Measurements from ENCODE around the gene YY1. TPM values are rescaled to one million over a fixed set of nuclear protein-coding genes. Genes with fewer than 3 reads are reported as not detected.

Gene YY1
- total and polyA plus RNA-seq, 7 donors: 26.7 to 61.5 (median 53.9) TPM

GRCh38 chr14:100298551-100299237 is 59.8 kb downstream of the YY1 start:
- TF ChIP-seq EP300 (IDR thresholded peaks at IDR 0.05) (no peak), POLR2AphosphoS5 (IDR thresholded peaks at IDR 0.05) (no peak), CTCF (IDR thresholded peaks at IDR 0.05) (no peak), POLR2A (IDR thresholded peaks at IDR 0.05) (no peak)
- no peaks in the 10 kb centered on the region for H3K36me3 ChIP-seq
- H3K4me3 ChIP-seq: no peak overlapping the region
- DNase-seq: peak; percentile 65
- H3K9me3 ChIP-seq: no peaks in the 10 kb centered on the region
- peaks cover 0 to 40% (median 35%) of the 10 kb centered on the region in 4 donors for H3K4me1 ChIP-seq
- WGBS, 2 donors: 92% methylated on average over 14 of the region's 14 CpGs
- intact Hi-C loops (cut with DNase I): no loop called here
- peak overlapping the region; percentile 64 to 88 (median 86) for H3K27ac ChIP-seq
- no peaks in the 10 kb centered on the region for H3K27me3 ChIP-seq

- WGBS, 2 donors: 96% methylated on average over 6 of the region's 6 CpGs
- H3K9me3 ChIP-seq: no peaks in the 10 kb centered on the region
- TF ChIP-seq POLR2A (IDR thresholded peaks at IDR 0.05) (no peak), CTCF (IDR thresholded peaks at IDR 0.05) (no peak), POLR2AphosphoS5 (IDR thresholded peaks at IDR 0.05) (no peak), EP300 (IDR thresholded peaks at IDR 0.05) (no peak)
- no peaks in the 10 kb centered on the region for H3K27me3 ChIP-seq
- H3K4me3 ChIP-seq: no peak overlapping the region
- intact Hi-C loops (cut with DNase I): no loop called here
- H3K4me1 ChIP-seq: peaks cover 0 to 42% (median 34%) of the 10 kb centered on the region in 4 donors
- peak overlapping the region in 2 of 4 donors; percentile 19 to 30 for H3K27ac ChIP-seq
- peak; percentile 59 for DNase-seq
- no peaks in the 10 kb centered on the region for H3K36me3 ChIP-seq
Observed at GRCh38 chr14:100299238-100299560, 60.3 kb downstream of the YY1 start.

- H3K9me3 ChIP-seq: no peaks in the 10 kb centered on the region
- no peak overlapping the region for H3K27ac ChIP-seq
- no peaks in the 10 kb centered on the region for H3K36me3 ChIP-seq
- no peak for DNase-seq
- TF ChIP-seq CTCF (IDR thresholded peaks at IDR 0.05) (no peak), POLR2AphosphoS5 (IDR thresholded peaks at IDR 0.05) (no peak), POLR2A (IDR thresholded peaks at IDR 0.05) (no peak), EP300 (IDR thresholded peaks at IDR 0.05) (no peak)
- WGBS, 2 donors: 37 to 45% methylated on average over 2 of the region's 2 CpGs
- intact Hi-C loops (cut with DNase I): no loop called here
- H3K27me3 ChIP-seq: no peaks in the 10 kb centered on the region
- H3K4me3 ChIP-seq: no peak overlapping the region
- H3K4me1 ChIP-seq: peaks cover 0 to 47% (median 42%) of the 10 kb centered on the region in 4 donors
Observed at GRCh38 chr14:100302616-100303015, 63.7 kb downstream of the YY1 start.

GRCh38 chr14:100303179-100303578 is 64.2 kb downstream of the YY1 start:
- intact Hi-C loops (cut with DNase I): no loop called here
- DNase-seq: no peak
- Histone ChIP-seq H3K27me3 (no peaks in the 10 kb centered on the region), H3K27ac (peak overlapping the region in 1 of 4 donors; percentile 41), H3K4me1 (peaks cover 0 to 45% (median 41%) of the 10 kb centered on the region in 4 donors), H3K36me3 (no peaks in the 10 kb centered on the region), H3K9me3 (no peaks in the 10 kb centered on the region), H3K4me3 (no peak overlapping the region)
- WGBS, 2 donors: 63% methylated on average over 8 of the region's 8 CpGs
- TF ChIP-seq CTCF (IDR thresholded peaks at IDR 0.05) (peak in 3 of 4 experiments; percentile 15 to 43 (median 42)), POLR2A (IDR thresholded peaks at IDR 0.05) (no peak)

GRCh38 chr14:100303925-100304324 is 65.0 kb downstream of the YY1 start:
- Histone ChIP-seq H3K36me3 (no peaks in the 10 kb centered on the region), H3K4me3 (no peak overlapping the region), H3K27me3 (no peaks in the 10 kb centered on the region), H3K27ac (peak overlapping the region in 1 of 4 donors; percentile 92), H3K4me1 (peaks cover 0 to 37% (median 36%) of the 10 kb centered on the region in 4 donors), H3K9me3 (no peaks in the 10 kb centered on the region)
- no peak for TF ChIP-seq POLR2AphosphoS5 (IDR thresholded peaks at IDR 0.05)
- no peak for TF ChIP-seq EP300 (IDR thresholded peaks at IDR 0.05)
- no peak for TF ChIP-seq CTCF (IDR thresholded peaks at IDR 0.05)
- TF ChIP-seq POLR2A (IDR thresholded peaks at IDR 0.05): no peak
- intact Hi-C loops (cut with DNase I): no loop called here
- WGBS, 2 donors: 71 to 74% methylated on average over 4 of the region's 4 CpGs
- no peak for DNase-seq

Measured in sigmoid colon (tissue), 7 donors.